ENCODE results near the gene DSG2.

Gene DSG2

DNA sequence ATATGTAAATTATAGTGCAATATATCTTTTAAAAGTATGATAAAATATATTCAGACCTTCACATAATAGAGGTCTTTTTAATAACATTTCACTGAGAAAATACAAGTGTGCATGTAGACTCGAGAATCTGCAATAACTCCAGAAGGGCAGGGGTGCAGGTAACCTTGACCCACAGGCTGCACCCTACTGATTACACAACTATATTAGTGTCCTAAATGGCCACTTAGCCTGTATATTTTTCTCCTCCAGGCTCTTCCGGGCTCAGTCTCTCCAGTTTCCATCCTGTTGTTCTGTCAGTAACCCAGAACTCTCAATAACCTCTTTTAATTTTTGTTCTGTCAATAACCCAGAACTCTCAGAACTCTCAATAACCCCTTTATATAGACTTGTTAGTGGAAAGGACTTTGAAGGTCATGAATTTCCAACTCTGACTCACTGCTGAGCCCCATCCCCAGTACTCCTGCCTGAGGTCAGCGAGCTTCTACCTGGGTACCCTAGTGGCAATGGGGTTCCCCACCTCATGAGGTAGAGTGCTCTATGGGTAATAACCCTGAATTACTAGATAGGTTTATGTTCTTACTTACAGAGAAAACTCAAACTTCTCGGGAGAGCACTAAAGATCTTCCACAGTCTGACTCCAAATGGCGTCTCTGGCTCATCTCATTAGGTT lies 85.3 kb downstream of the DSG2 start:
- TF ChIP-seq GATA3 (IDR thresholded peaks at IDR 0.05; ENCODE audit: low read depth, low read length), result no peak
- TF ChIP-seq GATA2 (IDR thresholded peaks at IDR 0.05; ENCODE audit: low read depth, low read length), result no peak

DNA sequence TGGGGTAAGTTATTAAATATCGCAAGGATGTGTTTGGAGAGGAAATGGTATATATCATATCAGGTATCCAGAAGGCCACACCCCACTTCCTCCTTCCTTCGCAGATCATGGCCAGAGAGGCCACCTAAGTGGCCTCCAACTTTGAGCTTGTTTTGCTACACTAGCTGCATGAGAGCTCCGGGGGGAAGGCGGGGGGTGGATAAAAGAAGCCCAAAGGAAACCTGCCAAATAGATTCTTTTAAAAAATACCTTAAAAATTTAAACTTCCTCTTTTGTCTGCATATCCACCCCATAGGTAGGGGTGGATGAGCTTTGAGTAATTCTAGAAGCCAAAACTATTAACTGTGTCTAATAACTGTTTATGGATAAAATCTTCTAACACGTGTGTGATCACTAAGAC lies 88.0 kb downstream of the DSG2 start:
- TF ChIP-seq GATA2 (IDR thresholded peaks at IDR 0.05; ENCODE audit: low read depth, low read length) (no peak), GATA3 (IDR thresholded peaks at IDR 0.05; ENCODE audit: low read depth, low read length) (no peak)

DNA sequence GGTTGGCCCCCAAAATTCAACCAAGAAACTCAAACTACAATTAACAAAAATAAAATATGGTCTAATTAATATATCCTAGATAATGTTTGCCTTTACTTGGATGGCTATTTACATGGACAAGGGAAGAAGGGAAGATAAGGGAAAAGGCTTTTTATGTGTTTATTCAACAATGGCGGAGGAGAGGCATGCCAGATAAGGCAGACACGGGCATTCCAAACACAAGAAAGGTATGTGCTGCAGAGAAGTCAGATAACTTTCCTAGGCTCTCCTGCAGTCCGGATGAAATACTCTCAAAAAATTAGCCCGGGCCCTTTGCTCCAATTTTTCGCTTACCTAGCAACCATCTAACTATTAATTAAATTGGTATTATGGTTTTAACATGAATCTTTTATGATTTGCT lies 88.6 kb downstream of the DSG2 start:
- no peak for TF ChIP-seq GATA2 (IDR thresholded peaks at IDR 0.05; ENCODE audit: low read depth, low read length)
- TF ChIP-seq GATA3 (IDR thresholded peaks at IDR 0.05; ENCODE audit: low read depth, low read length), result no peak

DNA sequence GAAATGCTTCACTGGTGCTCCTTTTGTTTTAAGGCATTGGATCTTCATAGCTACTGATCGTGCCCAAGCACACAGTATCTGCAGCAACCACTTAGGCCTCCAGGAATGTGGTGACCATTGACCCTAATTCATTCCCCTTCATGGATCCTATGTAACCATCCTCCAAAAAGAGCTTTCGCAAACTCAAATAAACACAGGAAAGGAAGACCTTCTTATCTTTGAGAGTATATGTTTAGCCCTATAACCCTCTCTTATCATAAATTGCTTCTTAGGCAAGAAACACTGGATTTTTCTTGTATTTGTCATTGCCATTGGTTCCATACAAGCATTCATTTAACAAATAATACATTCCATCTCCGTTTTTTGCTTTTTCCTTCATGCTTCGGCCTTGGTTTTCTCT lies 89.6 kb downstream of the DSG2 start:
- no peak for TF ChIP-seq GATA3 (IDR thresholded peaks at IDR 0.05; ENCODE audit: low read depth, low read length)
- TF ChIP-seq GATA2 (IDR thresholded peaks at IDR 0.05; ENCODE audit: low read depth, low read length), result no peak

DNA sequence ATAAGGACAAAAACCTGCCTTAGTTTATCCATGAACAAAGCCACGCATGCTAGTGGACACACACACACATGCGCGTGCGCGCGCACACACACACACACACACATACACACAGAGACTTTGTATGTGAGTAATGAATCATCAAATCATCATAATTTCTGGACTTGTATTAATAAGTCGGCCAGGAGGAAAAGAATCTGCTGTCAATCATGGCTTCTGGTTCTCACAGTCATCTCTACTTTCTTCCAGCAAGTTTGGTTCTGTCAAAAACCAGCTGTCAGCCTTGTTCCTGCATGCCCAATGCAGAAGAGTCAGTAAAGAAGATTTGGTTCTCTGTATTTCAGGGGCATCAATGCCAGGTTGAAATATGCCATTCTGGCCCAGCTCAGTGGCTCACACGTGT lies 92.6 kb downstream of the DSG2 start:
- TF ChIP-seq GATA3 (IDR thresholded peaks at IDR 0.05; ENCODE audit: low read depth, low read length) (no peak), GATA2 (IDR thresholded peaks at IDR 0.05; ENCODE audit: low read depth, low read length) (no peak)

DNA sequence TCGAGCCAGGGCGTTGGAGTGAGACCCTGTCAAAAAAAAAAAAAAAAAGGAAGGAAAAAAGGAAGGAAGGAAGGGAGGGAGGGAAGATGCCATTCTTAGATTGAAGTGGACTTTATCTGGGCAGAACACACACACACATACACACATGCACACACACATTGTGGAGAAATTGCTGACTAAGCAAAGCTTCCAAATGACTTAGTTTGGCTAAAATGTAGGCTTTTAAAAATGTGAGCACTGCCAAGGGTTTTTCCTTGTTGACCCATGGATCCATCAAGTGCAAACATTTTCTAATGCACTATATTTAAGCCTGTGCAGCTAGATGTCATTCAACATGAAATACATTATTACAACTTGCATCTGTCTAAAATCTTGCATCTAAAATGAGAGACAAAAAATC lies 93.1 kb downstream of the DSG2 start:
- TF ChIP-seq GATA2 (IDR thresholded peaks at IDR 0.05; ENCODE audit: low read depth, low read length) (no peak), GATA3 (IDR thresholded peaks at IDR 0.05; ENCODE audit: low read depth, low read length) (no peak)

DNA sequence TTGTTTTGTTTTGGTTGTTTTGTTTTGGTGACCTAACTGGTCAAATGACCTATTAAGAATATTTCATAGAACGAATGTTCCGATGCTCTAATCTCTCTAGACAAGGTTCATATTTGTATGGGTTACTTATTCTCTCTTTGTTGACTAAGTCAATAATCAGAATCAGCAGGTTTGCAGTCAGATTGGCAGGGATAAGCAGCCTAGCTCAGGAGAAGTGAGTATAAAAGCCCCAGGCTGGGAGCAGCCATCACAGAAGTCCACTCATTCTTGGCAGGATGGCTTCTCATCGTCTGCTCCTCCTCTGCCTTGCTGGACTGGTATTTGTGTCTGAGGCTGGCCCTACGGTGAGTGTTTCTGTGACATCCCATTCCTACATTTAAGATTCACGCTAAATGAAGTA lies 93.7 kb downstream of the DSG2 start, which contains the start of gene TTR:
Gene TTR, plus strand, starts transcription at position 250 of the 400 bp plus-strand sequence. Its CDS starts 26 bp downstream, at position 276.
- TF ChIP-seq GATA3 (IDR thresholded peaks at IDR 0.05; ENCODE audit: low read depth, low read length), result no peak
- TF ChIP-seq GATA2 (IDR thresholded peaks at IDR 0.05; ENCODE audit: low read depth, low read length), result no peak

DNA sequence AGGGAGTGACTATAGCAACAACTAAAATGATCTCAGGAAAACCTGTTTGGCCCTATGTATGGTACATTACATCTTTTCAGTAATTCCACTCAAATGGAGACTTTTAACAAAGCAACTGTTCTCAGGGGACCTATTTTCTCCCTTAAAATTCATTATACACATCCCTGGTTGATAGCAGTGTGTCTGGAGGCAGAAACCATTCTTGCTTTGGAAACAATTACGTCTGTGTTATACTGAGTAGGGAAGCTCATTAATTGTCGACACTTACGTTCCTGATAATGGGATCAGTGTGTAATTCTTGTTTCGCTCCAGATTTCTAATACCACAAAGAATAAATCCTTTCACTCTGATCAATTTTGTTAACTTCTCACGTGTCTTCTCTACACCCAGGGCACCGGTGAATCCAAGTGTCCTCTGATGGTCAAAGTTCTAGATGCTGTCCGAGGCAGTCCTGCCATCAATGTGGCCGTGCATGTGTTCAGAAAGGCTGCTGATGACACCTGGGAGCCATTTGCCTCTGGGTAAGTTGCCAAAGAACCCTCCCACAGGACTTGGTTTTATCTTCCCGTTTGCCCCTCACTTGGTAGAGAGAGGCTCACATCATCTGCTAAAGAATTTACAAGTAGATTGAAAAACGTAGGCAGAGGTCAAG lies 94.7 kb downstream of the DSG2 start:
- TF ChIP-seq GATA2 (IDR thresholded peaks at IDR 0.05; ENCODE audit: low read depth, low read length), result no peak
- no peak for TF ChIP-seq GATA3 (IDR thresholded peaks at IDR 0.05; ENCODE audit: low read depth, low read length)

DNA sequence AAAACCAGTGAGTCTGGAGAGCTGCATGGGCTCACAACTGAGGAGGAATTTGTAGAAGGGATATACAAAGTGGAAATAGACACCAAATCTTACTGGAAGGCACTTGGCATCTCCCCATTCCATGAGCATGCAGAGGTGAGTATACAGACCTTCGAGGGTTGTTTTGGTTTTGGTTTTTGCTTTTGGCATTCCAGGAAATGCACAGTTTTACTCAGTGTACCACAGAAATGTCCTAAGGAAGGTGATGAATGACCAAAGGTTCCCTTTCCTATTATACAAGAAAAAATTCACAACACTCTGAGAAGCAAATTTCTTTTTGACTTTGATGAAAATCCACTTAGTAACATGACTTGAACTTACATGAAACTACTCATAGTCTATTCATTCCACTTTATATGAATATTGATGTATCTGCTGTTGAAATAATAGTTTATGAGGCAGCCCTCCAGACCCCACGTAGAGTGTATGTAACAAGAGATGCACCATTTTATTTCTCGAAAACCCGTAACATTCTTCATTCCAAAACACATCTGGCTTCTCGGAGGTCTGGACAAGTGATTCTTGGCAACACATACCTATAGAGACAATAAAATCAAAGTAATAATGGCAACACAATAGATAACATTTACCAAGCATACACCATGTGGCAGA lies 97.3 kb downstream of the DSG2 start:
- TF ChIP-seq GATA3 (IDR thresholded peaks at IDR 0.05; ENCODE audit: low read depth, low read length), result no peak

DNA sequence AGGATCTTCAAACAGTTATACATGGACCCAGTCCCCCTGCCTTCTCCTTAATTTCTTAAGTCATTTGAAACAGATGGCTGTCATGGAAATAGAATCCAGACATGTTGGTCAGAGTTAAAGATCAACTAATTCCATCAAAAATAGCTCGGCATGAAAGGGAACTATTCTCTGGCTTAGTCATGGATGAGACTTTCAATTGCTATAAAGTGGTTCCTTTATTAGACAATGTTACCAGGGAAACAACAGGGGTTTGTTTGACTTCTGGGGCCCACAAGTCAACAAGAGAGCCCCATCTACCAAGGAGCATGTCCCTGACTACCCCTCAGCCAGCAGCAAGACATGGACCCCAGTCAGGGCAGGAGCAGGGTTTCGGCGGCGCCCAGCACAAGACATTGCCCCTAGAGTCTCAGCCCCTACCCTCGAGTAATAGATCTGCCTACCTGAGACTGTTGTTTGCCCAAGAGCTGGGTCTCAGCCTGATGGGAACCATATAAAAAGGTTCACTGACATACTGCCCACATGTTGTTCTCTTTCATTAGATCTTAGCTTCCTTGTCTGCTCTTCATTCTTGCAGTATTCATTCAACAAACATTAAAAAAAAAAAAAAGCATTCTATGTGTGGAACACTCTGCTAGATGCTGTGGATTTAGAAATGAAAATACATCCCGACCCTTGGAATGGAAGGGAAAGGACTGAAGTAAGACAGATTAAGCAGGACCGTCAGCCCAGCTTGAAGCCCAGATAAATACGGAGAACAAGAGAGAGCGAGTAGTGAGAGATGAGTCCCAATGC lies 98.3 kb downstream of the DSG2 start:
- TF ChIP-seq GATA2 (IDR thresholded peaks at IDR 0.05; ENCODE audit: low read depth, low read length) (no peak), GATA3 (IDR thresholded peaks at IDR 0.05; ENCODE audit: low read depth, low read length) (no peak)

DNA sequence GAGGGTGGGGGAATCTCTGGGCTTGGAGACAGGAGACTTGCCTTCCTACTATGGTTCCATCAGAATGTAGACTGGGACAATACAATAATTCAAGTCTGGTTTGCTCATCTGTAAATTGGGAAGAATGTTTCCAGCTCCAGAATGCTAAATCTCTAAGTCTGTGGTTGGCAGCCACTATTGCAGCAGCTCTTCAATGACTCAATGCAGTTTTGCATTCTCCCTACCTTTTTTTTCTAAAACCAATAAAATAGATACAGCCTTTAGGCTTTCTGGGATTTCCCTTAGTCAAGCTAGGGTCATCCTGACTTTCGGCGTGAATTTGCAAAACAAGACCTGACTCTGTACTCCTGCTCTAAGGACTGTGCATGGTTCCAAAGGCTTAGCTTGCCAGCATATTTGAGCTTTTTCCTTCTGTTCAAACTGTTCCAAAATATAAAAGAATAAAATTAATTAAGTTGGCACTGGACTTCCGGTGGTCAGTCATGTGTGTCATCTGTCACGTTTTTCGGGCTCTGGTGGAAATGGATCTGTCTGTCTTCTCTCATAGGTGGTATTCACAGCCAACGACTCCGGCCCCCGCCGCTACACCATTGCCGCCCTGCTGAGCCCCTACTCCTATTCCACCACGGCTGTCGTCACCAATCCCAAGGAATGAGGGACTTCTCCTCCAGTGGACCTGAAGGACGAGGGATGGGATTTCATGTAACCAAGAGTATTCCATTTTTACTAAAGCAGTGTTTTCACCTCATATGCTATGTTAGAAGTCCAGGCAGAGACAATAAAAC lies 100.2 kb downstream of the DSG2 start:
- TF ChIP-seq GATA2 (IDR thresholded peaks at IDR 0.05; ENCODE audit: low read depth, low read length) (no peak), GATA3 (IDR thresholded peaks at IDR 0.05; ENCODE audit: low read depth, low read length) (no peak)
